ENCODE measurements around the gene NTNG1.

- TF ChIP-seq POLR2A (IDR thresholded peaks at IDR 0.05) (no peak), CTCF (IDR thresholded peaks at IDR 0.05) (no peak)
Measured at GRCh38 chr1:107264007-107264406, 123.2 kb downstream of the NTNG1 start.

All from right lobe of liver (tissue), 4 donors.